Heart left ventricle (tissue), 16 donors: ENCODE measurements around the gene RBSN. TPM values are rescaled to one million over a fixed set of nuclear protein-coding genes. Genes with fewer than 3 reads are reported as not detected.

ENCODE experiments used
- ATAC-seq, 4 donors: fragments of 200-7000 bp; cut with Tn5 transposase; one replicate each; pipeline ENCODE4 v1.9.1; 2020 to 2022; ENCODE audit warnings: moderate library complexity in 4 of 4, mild to moderate bottlenecking in 3 of 4, moderate number of reproducible peaks in 1 of 4
- DNase-seq, 5 donors: peaks; one replicate each; pipeline ENCODE4 v3.0.0-alpha.2; 2020
- H3K27ac ChIP-seq, 12 donors: fragments of 200-600 bp; sonication (generic) in 4 of 12; one replicate each; pipeline versions ENCODE4 v1.5.0 to v1.8.0; 2016 to 2022; ENCODE audit warnings: mild to moderate bottlenecking in 2 of 12
- H3K27me3 ChIP-seq, 9 donors: fragments of 200-600 bp; sonication (generic) in 2 of 9; one replicate each; pipeline versions ENCODE4 v1.5.1 to v1.8.0; 2016 to 2022; ENCODE audit warnings: mild to moderate bottlenecking in 3 of 9
- H3K36me3 ChIP-seq, 9 donors: fragments of 200-600 bp; sonication (generic) in 2 of 9; one replicate each; pipeline versions ENCODE4 v1.5.0 to v1.8.0; 2018 to 2022; ENCODE audit warnings: mild to moderate bottlenecking in 2 of 9
- H3K4me1 ChIP-seq, 12 donors: fragments of 200-600 bp; sonication (generic) in 4 of 12; one replicate each; pipeline versions ENCODE4 v1.5.0 to v1.8.0; 2016 to 2022; ENCODE audit warnings: mild to moderate bottlenecking in 3 of 12
- H3K4me3 ChIP-seq, 12 donors: fragments of 200-600 bp; sonication (generic) in 4 of 12; one replicate each; pipeline versions ENCODE4 v1.5.0 to v1.8.0; 2017 to 2022; ENCODE audit warnings: mild to moderate bottlenecking in 9 of 12, moderate library complexity in 4 of 12
- H3K9me3 ChIP-seq, 12 donors: fragments of 200-600 bp; sonication (generic) in 4 of 12; one replicate each; pipeline versions ENCODE4 v1.5.0 to v1.8.0; 2016 to 2022; ENCODE audit warnings: mild to moderate bottlenecking in 1 of 12
- CTCF ChIP-seq, 12 donors: fragments of 200-600 bp; sonication (generic) in 4 of 12; IDR thresholded peaks; one replicate each; pipeline versions ENCODE4 v1.5.0 to v1.8.0; 2018 to 2022; ENCODE audit warnings: antibody characterized with exemption in 12 of 12, mild to moderate bottlenecking in 5 of 12
- POLR2A ChIP-seq, 2 donors: fragments of 450-650 bp; IDR thresholded peaks; one replicate each; pipeline ENCODE4 v1.6.1; 2017; ENCODE audit warnings: antibody characterized with exemption in 2 of 2, mild to moderate bottlenecking in 2 of 2, moderate library complexity in 2 of 2
- WGBS, 4 donors: extraction: QIAGEN DNeasy Blood & Tissue Kit in 2 of 4; methylation state at CpG; one replicate each; pipeline versions ENCODE4 v1.1.5 to v1.1.7; 2013 to 2018; 5-methylcytosine and 5-hydroxymethylcytosine counted together
- intact Hi-C, 10 donors: fragments of 100-400 bp; cut with DNase I; formaldehyde crosslinking; loops; one replicate each; pipeline versions ENCODE4 v1.11.1 to v1.14.2; 2022
- polyA plus RNA-seq, 2 donors: library from polyadenylated mRNA; stranded (reverse); fragments of 200-250 nt; gene quantifications; one replicate each; pipeline ENCODE4 v1.2.3, GENCODE V29; 2013
- total RNA-seq, 9 donors: library from RNA; depleted of rRNA in 2 of 9; stranded (reverse); fragments of >200 nt in 2 of 9; fragmentation: NEBNext Ultra II Directional in 3 of 9; extraction: Animal tissue kit (Norgen Biotek cat#: 25700) in 3 of 9; gene quantifications; one replicate each; pipeline versions ENCODE4 v1.1.0 to v1.2.4, GENCODE V29; 2016 to 2023
- donor health status: ischemic (EF 13 %, LVEDD 7.1; RV severe dilation, severe dysfunction).
- donor health status: healthy with polysubstance abuse.
- donor health status: DM: no; HTN: yes; CAD: no.
- donor health status: DM: no; HTN: no; CAD: no.
- donor health status: ischemic (EF 25% LVEDD 6.9; RV normal size, moderate dysfunction).
- donor health status: ischemic (EF 25% LVEDD 5.7; RV mildly dilated, moderate dysfunction).
- donor health status: healthy.
- donor health status: DM: yes; HTN: yes; CAD: no.
- donor health status: ischemic (EF 35%, LVEDD 5.7; RV mildly dilated, moderate dysfunction).
- donor health status: nonischemic (EF 11% LVEDD 7.7; RV severe dilation, severe dysfunction).
- donor health status: DM: yes; HTN: yes; CAD: no.
- donor health status: PGD.
- donor health status: ischemic (EF 29% LVEDD 5.4; RV normal size, mild dysfunction).
- donor health status: nonischemic (EF 23%, LVEDD 6.1; RV moderate dilation, normal function).

Gene RBSN
- total and polyA plus RNA-seq, 11 donors = 5.1 to 24.1 (median 20.4) TPM

- Histone ChIP-seq H3K4me1 (peaks cover 0 to 21% (median 0%) of the 10 kb centered on the region in 12 donors), H3K4me3 (no peak overlapping the region), H3K9me3 (peaks cover 0 to 6% (median 0%) of the 10 kb centered on the region in 12 donors), H3K27me3 (no peaks in the 10 kb centered on the region), H3K27ac (no peak overlapping the region), H3K36me3 (peaks cover 0 to 78% (median 63%) of the 10 kb centered on the region in 9 donors)
- no peak for DNase-seq
- 94 to 97% (median 96%) methylated on average over 8 of the region's 8 CpGs for WGBS, 4 donors
- ATAC-seq = no peak
- intact Hi-C loops = loop anchor here in 1 of 10 donors (10.0 kb wide), 1 partner anchor 120 kb away; no protein-coding TSS in a partner anchor
- TF ChIP-seq CTCF (IDR thresholded peaks at IDR 0.05) = no peak
- no peak for TF ChIP-seq POLR2A (IDR thresholded peaks at IDR 0.05)
These were observed 43.9 kb downstream of the RBSN start for GRCh38 chr3:15055019-15055557.

- H3K4me1 ChIP-seq = peaks cover 0 to 17% (median 0%) of the 10 kb centered on the region in 12 donors
- H3K27ac ChIP-seq = no peak overlapping the region
- H3K36me3 ChIP-seq = peaks cover under 1 to 80% (median 68%) of the 10 kb centered on the region in 9 donors
- H3K27me3 ChIP-seq = no peaks in the 10 kb centered on the region
- DNase-seq (no peak), ATAC-seq (no peak)
- no peak for TF ChIP-seq CTCF (IDR thresholded peaks at IDR 0.05)
- TF ChIP-seq POLR2A (IDR thresholded peaks at IDR 0.05) = no peak
- no peak overlapping the region for H3K4me3 ChIP-seq
- 96 to 99% (median 97%) methylated on average over 4 of the region's 4 CpGs for WGBS, 4 donors
- H3K9me3 ChIP-seq = peaks cover 0 to 6% (median 0%) of the 10 kb centered on the region in 12 donors
- intact Hi-C loops = loop anchor here in 2 of 10 donors (5.0 to 10.0 kb wide), 2 partner anchors 106 to 119 kb away; partner anchors contain the start of gene NR2C2 (in 1 of the 2)
These were observed 45.4 kb downstream of the RBSN start for GRCh38 chr3:15053541-15053940.

- Histone ChIP-seq H3K27me3 (no peaks in the 10 kb centered on the region), H3K4me1 (peaks cover 0 to 17% (median 0%) of the 10 kb centered on the region in 12 donors), H3K27ac (no peak overlapping the region), H3K36me3 (peaks cover 0 to 80% (median 70%) of the 10 kb centered on the region in 9 donors), H3K4me3 (no peak overlapping the region), H3K9me3 (peaks cover 0 to 6% (median 0%) of the 10 kb centered on the region in 12 donors)
- 81 to 92% (median 83%) methylated on average over 14 of the region's 14 CpGs for WGBS, 4 donors
- no peak for DNase-seq
- TF ChIP-seq CTCF (IDR thresholded peaks at IDR 0.05) = no peak
- no peak for TF ChIP-seq POLR2A (IDR thresholded peaks at IDR 0.05)
- peak in 1 of 4 donors; percentile 13 for ATAC-seq
- intact Hi-C loops = loop anchor here in 2 of 10 donors (5.0 to 10.0 kb wide), 2 partner anchors 105 to 118 kb away; partner anchors contain the start of gene NR2C2 (in 1 of the 2)
These were observed 46.4 kb downstream of the RBSN start for GRCh38 chr3:15052335-15053242.

GRCh38 chr3:15051531-15051930 lies 47.4 kb downstream of the RBSN start:
- H3K36me3 ChIP-seq = peaks cover 0 to 80% (median 70%) of the 10 kb centered on the region in 9 donors
- no peak overlapping the region for H3K27ac ChIP-seq
- ATAC-seq = peak; percentile 72 to 83 (median 74)

More at GRCh38 chr3:15051531-15051930, 47.4 kb downstream of the RBSN start:
- peak in 11 of 12 donors; percentile 15 to 53 (median 39) for TF ChIP-seq CTCF (IDR thresholded peaks at IDR 0.05)
- TF ChIP-seq POLR2A (IDR thresholded peaks at IDR 0.05) = no peak
- DNase-seq = no peak
- Histone ChIP-seq H3K4me1 (peaks cover 0 to 17% (median 0%) of the 10 kb centered on the region in 12 donors), H3K4me3 (no peak overlapping the region), H3K9me3 (peaks cover 0 to 6% (median 0%) of the 10 kb centered on the region in 12 donors), H3K27me3 (no peaks in the 10 kb centered on the region)
- WGBS, 4 donors = 43 to 78% (median 72%) methylated on average over 1 of the region's 1 CpG
- intact Hi-C loops = loop anchor here in 2 of 10 donors (5.0 to 10.0 kb wide), 2 partner anchors 104 to 117 kb away; partner anchors contain the start of gene NR2C2 (in 1 of the 2)
